Neutrophil (primary cell): Measurements from ENCODE around the gene DCST1.
A peak's percentile ranks its signal among the peaks of the same experiment; 100 is the strongest.

Experiments used
- H3K27ac ChIP-seq: fragments of 200-600 bp; sonication (generic); 2 replicates; pipeline ENCODE4 v1.5.1; 2016; ENCODE audit warnings: mild to moderate bottlenecking, moderate library complexity
- H3K27me3 ChIP-seq: fragments of 200-600 bp; sonication (generic); 2 replicates; pipeline ENCODE4 v1.6.0; 2016; ENCODE audit warnings: mild to moderate bottlenecking
- H3K36me3 ChIP-seq: fragments of 200-600 bp; sonication (generic); 2 replicates; pipeline ENCODE4 v1.5.1; 2017
- H3K4me1 ChIP-seq, 2 experiments: fragments of 200-600 bp in 1 of 2; sonication (generic) in 1 of 2; 1 replicate in 1 of 2; 2 replicates in 1 of 2; pipeline versions ENCODE4 v1.5.1 to v1.6.1; 2013 to 2016; ENCODE audit warnings: low read depth in 1 of 2, low read length in 1 of 2, mild to moderate bottlenecking in 1 of 2, moderate library complexity in 1 of 2; ENCODE audit not compliant: control insufficient read depth in 1 of 2, insufficient read depth in 1 of 2
- H3K4me3 ChIP-seq, 2 experiments: fragments of 200-600 bp in 1 of 2; sonication (generic) in 1 of 2; 1 replicate in 1 of 2; 2 replicates in 1 of 2; pipeline ENCODE4 v1.5.1; 2013 to 2016; ENCODE audit warnings: low read depth in 1 of 2, low read length in 1 of 2, mild to moderate bottlenecking in 1 of 2, moderate library complexity in 1 of 2
- H3K9me3 ChIP-seq: fragments of 200-600 bp; sonication (generic); 2 replicates; pipeline ENCODE4 v1.5.1; 2016
- CTCF ChIP-seq: fragments of 200-600 bp; sonication (generic); IDR thresholded peaks from 2 replicates; pipeline ENCODE4 v1.5.1; 2016; ENCODE audit warnings: antibody characterized with exemption

Gene DCST1

GRCh38 chr1:155038602-155039307, 5.1 kb downstream of the DCST1 start:
- Histone ChIP-seq H3K36me3 (no peaks in the 10 kb centered on the region), H3K4me1 (peaks cover 26 to 28% of the 10 kb centered on the region in 2 experiments), H3K9me3 (no peaks in the 10 kb centered on the region), H3K27me3 (no peaks in the 10 kb centered on the region), H3K4me3 (no peak overlapping the region), H3K27ac (peak overlapping the region; percentile 49)
- TF ChIP-seq CTCF, result no peak

GRCh38 chr1:155039308-155039669, 5.7 kb downstream of the DCST1 start:
- Histone ChIP-seq H3K4me1 (peaks cover 26 to 28% of the 10 kb centered on the region in 2 experiments), H3K27ac (peak overlapping the region; percentile 49), H3K27me3 (no peaks in the 10 kb centered on the region), H3K36me3 (no peaks in the 10 kb centered on the region), H3K9me3 (no peaks in the 10 kb centered on the region), H3K4me3 (no peak overlapping the region)
- no peak for TF ChIP-seq CTCF

- Histone ChIP-seq H3K4me3 (no peak overlapping the region), H3K36me3 (no peaks in the 10 kb centered on the region), H3K9me3 (no peaks in the 10 kb centered on the region), H3K27ac (no peak overlapping the region), H3K27me3 (no peaks in the 10 kb centered on the region), H3K4me1 (peaks cover 26 to 32% of the 10 kb centered on the region in 2 experiments)
- TF ChIP-seq CTCF, result no peak
These were observed 6.9 kb downstream of the DCST1 start for GRCh38 chr1:155040358-155041093.

- Histone ChIP-seq H3K36me3 (no peaks in the 10 kb centered on the region), H3K27ac (no peak overlapping the region), H3K4me1 (peaks cover 13 to 20% of the 10 kb centered on the region in 2 experiments), H3K4me3 (no peak overlapping the region), H3K27me3 (no peaks in the 10 kb centered on the region), H3K9me3 (no peaks in the 10 kb centered on the region)
- TF ChIP-seq CTCF, result no peak
These were observed 9.2 kb downstream of the DCST1 start for GRCh38 chr1:155042789-155043188.

- no peaks in the 10 kb centered on the region for H3K27me3 ChIP-seq
- H3K4me3 ChIP-seq, result no peak overlapping the region
- no peaks in the 10 kb centered on the region for H3K36me3 ChIP-seq
- H3K9me3 ChIP-seq, result no peaks in the 10 kb centered on the region
- peaks cover 13 to 19% of the 10 kb centered on the region in 2 experiments for H3K4me1 ChIP-seq
- H3K27ac ChIP-seq, result no peak overlapping the region
- no peak for TF ChIP-seq CTCF
These were observed 9.7 kb downstream of the DCST1 start for GRCh38 chr1:155043301-155043702.
